Natural killer cell treated with Interleukin-12 subunit alpha and Interleukin-12 subunit beta and Interleukin-15 and Interleukin-18, amount 100 ng/mL, for 72 hours (primary cell): ENCODE measurements around the gene C3orf52. TPM values are rescaled to one million over a fixed set of nuclear protein-coding genes. Genes with fewer than 3 reads are reported as not detected.
"Not testable (repeated sequence)": the region's sequence is repeated elsewhere in the genome, so short reads cannot be mapped to it uniquely, and the experiment has no call there.

Experiments
- ATAC-seq, 2 donors: fragments of 150-1000 bp; cut with Tn5 transposase in 1 of 2; sonication (Bioruptor Pico), chemical (Tn5 transposase) in 1 of 2; 2 replicates each; pipeline ENCODE4 v1.10.0; 2021
- DNase-seq: peaks from one replicate; pipeline ENCODE4 v3.0.0; 2022; ENCODE audit warnings: low spot score
- H3K27ac Mint-ChIP-seq, 2 donors: 1 replicate in 1 of 2; 2 replicates in 1 of 2; pipeline ENCODE4 v1.8.0; 2022; ENCODE audit warnings: mixed read lengths in 2 of 2, mild to moderate bottlenecking in 1 of 2, moderate library complexity in 1 of 2
- H3K27me3 Mint-ChIP-seq, 2 donors: 1 replicate in 1 of 2; 2 replicates in 1 of 2; pipeline ENCODE4 v1.8.0; 2022; ENCODE audit warnings: mixed read lengths in 2 of 2
- H3K36me3 Mint-ChIP-seq: one replicate; pipeline ENCODE4 v1.8.0; 2022; ENCODE audit warnings: mixed read lengths
- H3K4me1 Mint-ChIP-seq, 2 donors: 1 replicate in 1 of 2; 2 replicates in 1 of 2; pipeline ENCODE4 v1.8.0; 2022; ENCODE audit warnings: low read depth in 2 of 2, mixed read lengths in 2 of 2, mild to moderate bottlenecking in 1 of 2
- H3K4me3 Mint-ChIP-seq: one replicate; pipeline ENCODE4 v1.8.0; 2022; ENCODE audit warnings: mixed read lengths
- H3K9me3 Mint-ChIP-seq: 2 replicates; pipeline ENCODE4 v1.8.0; 2022; ENCODE audit warnings: mixed read lengths
- total RNA-seq, 2 donors: library from RNA; stranded (reverse); gene quantifications; one replicate each; pipeline ENCODE4 v1.2.3, GENCODE V29; 2022

Gene C3orf52, protein sequence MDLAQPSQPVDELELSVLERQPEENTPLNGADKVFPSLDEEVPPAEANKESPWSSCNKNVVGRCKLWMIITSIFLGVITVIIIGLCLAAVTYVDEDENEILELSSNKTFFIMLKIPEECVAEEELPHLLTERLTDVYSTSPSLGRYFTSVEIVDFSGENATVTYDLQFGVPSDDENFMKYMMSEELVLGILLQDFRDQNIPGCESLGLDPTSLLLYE
- total RNA-seq, result 1 to 10 TPM in 1 of 2 donors, under 1 TPM in 1; 0.64 to 1.8 TPM

- peak; percentile 73 for DNase-seq
- Mint-ChIP-seq H3K9me3 (no peaks in the 10 kb centered on the region), H3K4me3 (peak within 1 kb of the TSS; percentile 71), H3K27me3 (peaks cover 12 to 26% of the 10 kb centered on the region in 2 donors), H3K4me1 (peaks cover 10 to 19% of the 10 kb centered on the region in 2 donors), H3K36me3 (no peaks in the 10 kb centered on the region), H3K27ac (peak within 1 kb of the TSS in 1 of 2 donors; percentile 65)
- ATAC-seq, result peak; percentile 94
Measured at GRCh38 chr3:112086076-112086854, at the start of gene C3orf52. TSS of gene C3orf52 (plus strand) at chr3:112086389. CDS start at chr3:112086408, 19 bp downstream.

- H3K4me3 Mint-ChIP-seq, H3K4me1 Mint-ChIP-seq, ATAC-seq, H3K9me3 Mint-ChIP-seq, DNase-seq, H3K27ac Mint-ChIP-seq, H3K36me3 Mint-ChIP-seq: not testable (repeated sequence)
- H3K27me3 Mint-ChIP-seq, result peaks cover 7 to 16% of the 10 kb centered on the region in 2 donors
Measured at GRCh38 chr3:112037194-112037593, 49.0 kb upstream of the C3orf52 start.

- no peak for ATAC-seq
- H3K27ac Mint-ChIP-seq, result no peak overlapping the region
- no peaks in the 10 kb centered on the region for H3K9me3 Mint-ChIP-seq
- peaks cover 6 to 7% of the 10 kb centered on the region in 2 donors for H3K27me3 Mint-ChIP-seq
- H3K4me3 Mint-ChIP-seq, result no peak overlapping the region
- no peak for DNase-seq
- no peaks in the 10 kb centered on the region for H3K4me1 Mint-ChIP-seq
- H3K36me3 Mint-ChIP-seq, result no peaks in the 10 kb centered on the region
Measured at GRCh38 chr3:112038863-112039262, 47.3 kb upstream of the C3orf52 start.

GRCh38 chr3:112041321-112041720, 44.9 kb upstream of the C3orf52 start:
- Mint-ChIP-seq H3K27ac (no peak overlapping the region), H3K27me3 (peaks cover 5 to 6% of the 10 kb centered on the region in 2 donors)
- no peak for DNase-seq

GRCh38 chr3:112042842-112043280, 43.3 kb upstream of the C3orf52 start:
- H3K27ac Mint-ChIP-seq, result no peak overlapping the region
- peaks cover 2 to 6% of the 10 kb centered on the region in 2 donors for H3K27me3 Mint-ChIP-seq
- no peaks in the 10 kb centered on the region for H3K9me3 Mint-ChIP-seq
- DNase-seq (no peak), ATAC-seq (peak in 1 of 2 donors; percentile 32)
- no peaks in the 10 kb centered on the region for H3K4me1 Mint-ChIP-seq
- no peaks in the 10 kb centered on the region for H3K36me3 Mint-ChIP-seq
- no peak overlapping the region for H3K4me3 Mint-ChIP-seq

More at GRCh38 chr3:112041321-112041720, 44.9 kb upstream of the C3orf52 start:
- Mint-ChIP-seq H3K9me3 (no peaks in the 10 kb centered on the region), H3K4me3 (no peak overlapping the region), H3K4me1 (no peaks in the 10 kb centered on the region), H3K36me3 (no peaks in the 10 kb centered on the region)
- no peak for ATAC-seq

GRCh38 chr3:112043621-112044201, 42.5 kb upstream of the C3orf52 start:
- no peaks in the 10 kb centered on the region for H3K36me3 Mint-ChIP-seq
- H3K4me3 Mint-ChIP-seq, result no peak overlapping the region
- peaks cover 2 to 6% of the 10 kb centered on the region in 2 donors for H3K27me3 Mint-ChIP-seq
- DNase-seq (no peak), ATAC-seq (peak; percentile 86 to 87)
- no peaks in the 10 kb centered on the region for H3K9me3 Mint-ChIP-seq
- H3K4me1 Mint-ChIP-seq, result no peaks in the 10 kb centered on the region
- no peak overlapping the region for H3K27ac Mint-ChIP-seq

DNA sequence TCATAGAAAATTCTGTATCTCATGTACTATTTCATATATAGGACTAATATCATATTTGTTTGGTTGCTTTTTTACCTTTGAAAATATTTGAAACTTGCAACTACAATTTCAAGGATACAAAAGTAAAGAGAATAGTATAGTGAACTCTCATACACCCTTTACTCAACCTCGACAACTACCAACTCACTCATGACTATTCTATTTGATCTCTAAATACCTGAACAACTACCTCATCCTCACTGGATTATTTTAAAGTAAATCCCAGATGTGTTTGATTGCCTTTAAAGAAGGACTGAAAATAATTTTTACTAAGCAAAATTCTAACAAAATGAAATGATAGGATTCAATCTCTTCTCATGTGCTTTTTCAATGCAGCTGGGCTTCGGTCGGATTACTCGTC, 39.6 kb upstream of the C3orf52 start:
- no peak for ATAC-seq
- H3K27me3 Mint-ChIP-seq, result peaks cover 2 to 9% of the 10 kb centered on the region in 2 donors

DNA sequence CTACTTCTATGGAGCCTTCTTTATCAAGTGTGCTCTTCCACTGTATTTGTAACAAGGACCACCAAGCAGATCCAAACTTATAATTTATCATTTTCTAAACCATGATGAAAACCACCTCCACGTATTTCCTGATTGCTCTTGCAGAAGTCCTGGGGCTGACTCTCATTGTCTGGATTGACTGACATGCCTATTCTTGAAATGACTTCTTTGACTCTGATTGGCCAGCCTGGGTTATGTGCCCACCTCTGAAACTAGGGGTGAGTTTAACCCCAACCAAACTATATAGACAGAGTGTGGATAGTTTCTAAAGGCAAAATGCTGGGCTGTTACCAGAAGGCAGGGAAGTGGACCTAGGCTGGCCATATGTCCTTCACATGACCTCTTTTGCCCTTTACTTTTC, 38.9 kb upstream of the C3orf52 start:
- no peak overlapping the region for H3K27ac Mint-ChIP-seq
- peaks cover 5 to 12% of the 10 kb centered on the region in 2 donors for H3K27me3 Mint-ChIP-seq
- H3K4me3 Mint-ChIP-seq, result no peak overlapping the region
- H3K36me3 Mint-ChIP-seq, result no peaks in the 10 kb centered on the region
- no peaks in the 10 kb centered on the region for H3K4me1 Mint-ChIP-seq
- DNase-seq, result no peak
- no peaks in the 10 kb centered on the region for H3K9me3 Mint-ChIP-seq
- no peak for ATAC-seq

More for the DNA sequence above, 39.6 kb upstream of the C3orf52 start:
- Mint-ChIP-seq H3K27ac (no peak overlapping the region), H3K36me3 (no peaks in the 10 kb centered on the region), H3K9me3 (no peaks in the 10 kb centered on the region), H3K4me3 (no peak overlapping the region), H3K4me1 (no peaks in the 10 kb centered on the region)
- DNase-seq, result no peak

GRCh38 chr3:112048911-112049310, 37.3 kb upstream of the C3orf52 start:
- H3K4me1 Mint-ChIP-seq, result no peaks in the 10 kb centered on the region
- H3K27me3 Mint-ChIP-seq, result peaks cover 5 to 15% of the 10 kb centered on the region in 2 donors
- DNase-seq, result no peak
- H3K4me3 Mint-ChIP-seq, result no peak overlapping the region
- no peak overlapping the region for H3K27ac Mint-ChIP-seq
- ATAC-seq, result no peak
- no peaks in the 10 kb centered on the region for H3K9me3 Mint-ChIP-seq
- no peaks in the 10 kb centered on the region for H3K36me3 Mint-ChIP-seq

DNA sequence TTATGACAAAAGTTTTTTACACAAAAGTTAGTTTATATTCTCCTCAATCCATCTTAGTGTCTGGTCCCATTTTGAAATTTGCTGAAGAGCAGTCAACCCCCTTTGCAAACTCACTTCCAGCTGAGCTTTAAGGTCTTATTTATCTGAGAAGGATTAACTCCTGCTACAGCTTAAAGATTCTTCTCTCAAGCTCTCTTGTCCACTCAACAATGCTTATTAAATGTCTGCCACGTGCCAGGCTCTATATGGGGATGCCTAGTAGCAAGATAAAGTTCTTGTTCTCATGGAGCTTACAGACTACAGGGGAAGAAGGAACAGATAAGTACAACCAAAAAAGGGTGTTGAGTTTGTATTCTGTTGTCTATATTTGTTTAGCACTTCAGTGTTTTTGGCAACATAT, 33.0 kb upstream of the C3orf52 start:
- H3K4me1 Mint-ChIP-seq, result no peaks in the 10 kb centered on the region
- H3K27ac Mint-ChIP-seq, result no peak overlapping the region
- ATAC-seq (no peak), DNase-seq (no peak)
- H3K36me3 Mint-ChIP-seq, result no peaks in the 10 kb centered on the region
- H3K27me3 Mint-ChIP-seq, result peaks cover 14 to 24% of the 10 kb centered on the region in 2 donors
- H3K9me3 Mint-ChIP-seq, result no peaks in the 10 kb centered on the region
- no peak overlapping the region for H3K4me3 Mint-ChIP-seq

DNA sequence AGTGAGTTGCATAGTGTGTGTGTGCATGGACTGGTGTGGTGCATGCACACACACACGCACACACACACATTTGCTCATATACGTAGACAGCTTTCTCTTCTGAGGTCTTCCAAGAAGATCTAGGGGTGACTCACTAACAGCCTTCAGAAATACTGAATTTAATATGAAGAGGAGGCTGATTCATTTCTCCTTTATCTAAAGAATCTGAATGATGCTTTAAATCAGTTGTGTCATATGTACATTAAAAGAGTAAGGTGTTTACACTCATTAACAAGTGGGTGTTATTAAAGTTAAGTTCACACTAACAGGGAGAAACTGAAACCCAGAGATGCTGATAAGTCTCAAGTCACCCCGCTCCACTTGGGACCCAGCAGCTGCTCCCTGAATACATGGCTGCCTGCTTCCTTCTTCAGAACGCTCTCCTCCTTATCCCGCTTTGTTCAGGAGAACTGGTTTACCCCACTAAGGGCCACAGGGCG, 29.7 kb upstream of the C3orf52 start:
- Mint-ChIP-seq H3K36me3 (no peaks in the 10 kb centered on the region), H3K9me3 (no peaks in the 10 kb centered on the region), H3K4me1 (no peaks in the 10 kb centered on the region), H3K27me3 (peaks cover 15 to 24% of the 10 kb centered on the region in 2 donors), H3K27ac (no peak overlapping the region), H3K4me3 (peak overlapping the region; percentile 7)
- DNase-seq (no peak), ATAC-seq (peak in 1 of 2 donors; percentile 81)

DNA sequence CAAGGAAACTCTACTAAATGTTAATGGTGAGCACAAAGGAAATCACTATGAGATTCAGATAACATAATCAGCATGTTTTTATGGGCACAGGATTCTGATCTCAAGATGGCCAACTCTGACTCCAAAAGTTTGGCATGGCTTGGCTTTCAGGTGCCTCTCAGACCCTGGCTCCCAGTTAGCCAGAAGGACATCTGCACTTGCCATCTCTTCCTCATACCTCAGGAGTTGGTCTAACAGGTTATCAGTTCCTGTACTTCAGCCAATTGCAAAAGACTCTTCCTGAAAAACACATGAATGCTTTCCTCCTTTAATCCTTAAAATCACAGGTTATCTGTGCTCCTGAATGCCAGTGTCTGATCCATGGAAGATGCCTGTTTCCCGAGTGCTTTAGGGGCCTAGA, 26.7 kb upstream of the C3orf52 start:
- Mint-ChIP-seq H3K27me3 (peaks cover 10 to 13% of the 10 kb centered on the region in 2 donors), H3K9me3 (no peaks in the 10 kb centered on the region), H3K36me3 (no peaks in the 10 kb centered on the region), H3K4me1 (no peaks in the 10 kb centered on the region), H3K4me3 (no peak overlapping the region), H3K27ac (no peak overlapping the region)
- DNase-seq (no peak), ATAC-seq (no peak)

GRCh38 chr3:112061152-112061551, 25.0 kb upstream of the C3orf52 start:
- Mint-ChIP-seq H3K27ac (no peak overlapping the region), H3K27me3 (peaks cover 10 to 13% of the 10 kb centered on the region in 2 donors), H3K9me3 (no peaks in the 10 kb centered on the region), H3K4me3 (no peak overlapping the region), H3K4me1 (no peaks in the 10 kb centered on the region), H3K36me3 (no peaks in the 10 kb centered on the region)
- DNase-seq (no peak), ATAC-seq (no peak)
